ENCODE data around the gene WIPF2. TPM values are rescaled to one million over a fixed set of nuclear protein-coding genes. Genes with fewer than 3 reads are reported as not detected.

WIPF2 gene
- total and polyA plus RNA-seq, 2 donors (not counting 1 experiment from before 2014, with no cell fraction given), result 7.7 to 48.4 TPM

DNA sequence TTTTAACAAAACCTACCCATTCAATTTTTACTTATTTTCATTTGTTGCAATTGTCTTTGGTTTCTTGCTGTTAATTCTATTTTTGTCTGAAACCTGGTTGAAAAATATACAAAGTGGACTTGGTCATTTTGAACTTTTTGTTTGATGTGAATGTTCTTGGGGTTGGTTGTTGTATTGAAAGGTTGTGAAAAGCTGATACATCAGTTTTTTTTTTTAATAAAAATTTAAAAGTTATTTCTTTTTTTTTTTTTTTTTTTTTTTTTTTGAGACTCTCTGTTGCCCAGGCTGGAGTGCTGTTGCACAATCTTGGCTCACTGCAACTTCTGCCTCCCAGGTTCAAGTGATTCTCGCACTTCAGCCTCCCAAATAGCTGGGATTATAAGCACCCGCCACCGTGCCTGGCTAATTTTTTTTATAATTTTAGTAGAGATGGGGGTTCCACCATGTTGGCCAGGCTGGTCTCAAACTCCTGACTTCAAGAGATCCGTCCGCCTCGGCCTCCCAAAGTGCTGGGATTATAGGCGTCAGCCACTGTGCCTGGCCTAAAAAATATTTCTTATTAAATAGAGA, 28.9 kb downstream of the WIPF2 start:
- H3K9ac ChIP-seq (ENCODE audit: low read length), result no peak overlapping the region
- H3K27me3 ChIP-seq (replicated peaks in 1 of 4; ENCODE audit: control extremely low read depth in 1 of 4, control insufficient read depth in 3 of 4, insufficient read depth in 4 of 4, low read length in 3 of 4), result no peaks in the 10 kb centered on the region
- POLR2A ChIA-PET, result no interaction called here
- 100% methylated on average over 1 of the region's 7 CpGs for whole genome bisulfite sequencing (ENCODE audit: insufficient coverage)
- CTCF ChIA-PET, result no interaction called here
- no peaks in the 10 kb centered on the region for H3K4me1 ChIP-seq (ENCODE audit: control insufficient read depth in 2 of 2, insufficient read depth in 2 of 2, low read length in 2 of 2)
- DNase-seq (no peak), ATAC-seq (ENCODE audit: low read depth) (no peak)
- no peaks in the 10 kb centered on the region for H3K9me3 ChIP-seq (ENCODE audit: control extremely low read depth in 1 of 3, control insufficient read depth in 2 of 3, insufficient read depth in 1 of 3, low read length in 2 of 3)
- no peaks in the 10 kb centered on the region for H3K9me3 Mint-ChIP-seq (ENCODE audit: insufficient read depth)
- H3K4me1 Mint-ChIP-seq, result peaks cover 28% of the 10 kb centered on the region
- H3K27me3 Mint-ChIP-seq, result no peaks in the 10 kb centered on the region
- no peak overlapping the region for H2AFZ ChIP-seq (ENCODE audit: insufficient read depth, low read depth, low read length, poor library complexity, severe bottlenecking)
- H3K79me2 ChIP-seq (ENCODE audit: control insufficient read depth, insufficient read depth, low read length), result peaks cover 94% of the 10 kb centered on the region
- no peak overlapping the region for H3K27ac Mint-ChIP-seq
- no peak overlapping the region for H3K4me3 ChIP-seq (ENCODE audit: control extremely low read depth in 1 of 5, extremely low read depth in 1 of 5, insufficient read depth in 1 of 5, low read depth in 2 of 5, low read length in 4 of 5)
- TF ChIP-seq EZH2 (IDR thresholded peaks at IDR 0.05; ENCODE audit: borderline replicate concordance, insufficient read depth, low read depth, low read length, poor library complexity, severe bottlenecking), result no peak
- TF ChIP-seq, protein P1, sequence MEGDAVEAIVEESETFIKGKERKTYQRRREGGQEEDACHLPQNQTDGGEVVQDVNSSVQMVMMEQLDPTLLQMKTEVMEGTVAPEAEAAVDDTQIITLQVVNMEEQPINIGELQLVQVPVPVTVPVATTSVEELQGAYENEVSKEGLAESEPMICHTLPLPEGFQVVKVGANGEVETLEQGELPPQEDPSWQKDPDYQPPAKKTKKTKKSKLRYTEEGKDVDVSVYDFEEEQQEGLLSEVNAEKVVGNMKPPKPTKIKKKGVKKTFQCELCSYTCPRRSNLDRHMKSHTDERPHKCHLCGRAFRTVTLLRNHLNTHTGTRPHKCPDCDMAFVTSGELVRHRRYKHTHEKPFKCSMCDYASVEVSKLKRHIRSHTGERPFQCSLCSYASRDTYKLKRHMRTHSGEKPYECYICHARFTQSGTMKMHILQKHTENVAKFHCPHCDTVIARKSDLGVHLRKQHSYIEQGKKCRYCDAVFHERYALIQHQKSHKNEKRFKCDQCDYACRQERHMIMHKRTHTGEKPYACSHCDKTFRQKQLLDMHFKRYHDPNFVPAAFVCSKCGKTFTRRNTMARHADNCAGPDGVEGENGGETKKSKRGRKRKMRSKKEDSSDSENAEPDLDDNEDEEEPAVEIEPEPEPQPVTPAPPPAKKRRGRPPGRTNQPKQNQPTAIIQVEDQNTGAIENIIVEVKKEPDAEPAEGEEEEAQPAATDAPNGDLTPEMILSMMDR (IDR thresholded peaks at IDR 0.05), result no peak
- H3K36me3 ChIP-seq (replicated peaks in 1 of 2; ENCODE audit: control extremely low read depth in 1 of 2, control insufficient read depth in 1 of 2, extremely low read depth in 1 of 2, insufficient read depth in 2 of 2, low read length in 1 of 2), result peaks cover 0 to 13% of the 10 kb centered on the region in 2 experiments
- peaks cover 82% of the 10 kb centered on the region for H4K20me1 ChIP-seq (ENCODE audit: control insufficient read depth, insufficient read depth, low read length, poor library complexity, severe bottlenecking)
- intact Hi-C loops (cut with micrococcal nuclease), result no loop called here
- H3K4me3 Mint-ChIP-seq, result no peak overlapping the region
- H3K4me2 ChIP-seq (replicated peaks; ENCODE audit: low read depth, low read length, poor library complexity, severe bottlenecking), result no peak overlapping the region
- H3K27ac ChIP-seq (ENCODE audit: low read length in 2 of 2), result no peak overlapping the region

DNA sequence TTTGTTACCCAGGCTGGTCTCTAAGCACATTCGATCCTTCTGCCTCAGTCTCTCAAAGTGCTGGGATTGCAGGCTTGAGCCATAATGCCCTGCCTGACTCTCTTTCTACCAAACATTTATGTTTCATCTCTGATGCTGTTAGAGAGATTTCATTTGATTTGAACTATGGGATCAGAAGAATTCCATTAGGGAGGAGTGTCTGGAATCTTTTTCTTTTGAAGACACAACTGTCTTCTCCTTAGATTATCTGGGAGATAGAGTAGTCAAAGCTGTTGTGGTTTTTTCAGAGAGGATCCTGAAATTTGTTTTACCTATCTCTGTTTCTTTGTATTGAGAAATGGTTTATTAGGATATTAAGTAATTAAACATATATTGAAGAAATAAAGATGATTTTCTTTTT, 29.4 kb downstream of the WIPF2 start:
- H3K9me3 ChIP-seq (ENCODE audit: control extremely low read depth in 1 of 3, control insufficient read depth in 2 of 3, insufficient read depth in 1 of 3, low read length in 2 of 3), result no peaks in the 10 kb centered on the region
- H3K4me3 Mint-ChIP-seq, result no peak overlapping the region
- no peak overlapping the region for H3K4me2 ChIP-seq (replicated peaks; ENCODE audit: low read depth, low read length, poor library complexity, severe bottlenecking)
- peaks cover 27% of the 10 kb centered on the region for H3K4me1 Mint-ChIP-seq
- no peak overlapping the region for H3K27ac ChIP-seq (ENCODE audit: low read length in 2 of 2)
- peaks cover 0 to 15% of the 10 kb centered on the region in 2 experiments for H3K36me3 ChIP-seq (replicated peaks in 1 of 2; ENCODE audit: control extremely low read depth in 1 of 2, control insufficient read depth in 1 of 2, extremely low read depth in 1 of 2, insufficient read depth in 2 of 2, low read length in 1 of 2)
- intact Hi-C loops (cut with micrococcal nuclease), result no loop called here
- ATAC-seq (ENCODE audit: low read depth) (no peak), DNase-seq (no peak)
- H3K9ac ChIP-seq (ENCODE audit: low read length), result no peak overlapping the region
- no CpG with 5 or more reads among the region's 1 CpG for WGBS (ENCODE audit: insufficient coverage)
- POLR2A ChIA-PET, result no interaction called here
- CTCF ChIA-PET, result no interaction called here
- H3K4me1 ChIP-seq (ENCODE audit: control insufficient read depth in 2 of 2, insufficient read depth in 2 of 2, low read length in 2 of 2), result no peaks in the 10 kb centered on the region
- no peaks in the 10 kb centered on the region for H3K27me3 Mint-ChIP-seq
- no peaks in the 10 kb centered on the region for H3K27me3 ChIP-seq (replicated peaks in 1 of 4; ENCODE audit: control extremely low read depth in 1 of 4, control insufficient read depth in 3 of 4, insufficient read depth in 4 of 4, low read length in 3 of 4)
- H3K27ac Mint-ChIP-seq, result no peak overlapping the region
- H2AFZ ChIP-seq (ENCODE audit: insufficient read depth, low read depth, low read length, poor library complexity, severe bottlenecking), result no peak overlapping the region
- H3K4me3 ChIP-seq (ENCODE audit: control extremely low read depth in 1 of 5, extremely low read depth in 1 of 5, insufficient read depth in 1 of 5, low read depth in 2 of 5, low read length in 4 of 5), result no peak overlapping the region
- peaks cover 80% of the 10 kb centered on the region for H4K20me1 ChIP-seq (ENCODE audit: control insufficient read depth, insufficient read depth, low read length, poor library complexity, severe bottlenecking)
- no peak for TF ChIP-seq EZH2 (IDR thresholded peaks at IDR 0.05; ENCODE audit: borderline replicate concordance, insufficient read depth, low read depth, low read length, poor library complexity, severe bottlenecking)
- TF ChIP-seq, protein P1 (IDR thresholded peaks at IDR 0.05), result no peak
- H3K9me3 Mint-ChIP-seq (ENCODE audit: insufficient read depth), result no peaks in the 10 kb centered on the region
- peaks cover 94% of the 10 kb centered on the region for H3K79me2 ChIP-seq (ENCODE audit: control insufficient read depth, insufficient read depth, low read length)
